Prostate gland (tissue), 2 donors: Measurements from ENCODE around the gene TMEM255A.

Source experiments
- POLR2A ChIP-seq: fragments of 450-650 bp; IDR thresholded peaks from one replicate; pipeline ENCODE4 v1.6.1; 2016; ENCODE audit warnings: antibody characterized with exemption, mild to moderate bottlenecking
- TF ChIP-seq, protein P1 (sequence below), 4 experiments: fragments of 200-600 bp in 2 of 4; fragments of 450-650 bp in 2 of 4; sonication (generic) in 2 of 4; IDR thresholded peaks; 1 replicate in 3 of 4; 2 replicates in 1 of 4; pipeline ENCODE4 v1.5.1; 2016 to 2019; ENCODE audit warnings: antibody characterized with exemption in 4 of 4, mild to moderate bottlenecking in 2 of 4, moderate library complexity in 2 of 4

DNA sequence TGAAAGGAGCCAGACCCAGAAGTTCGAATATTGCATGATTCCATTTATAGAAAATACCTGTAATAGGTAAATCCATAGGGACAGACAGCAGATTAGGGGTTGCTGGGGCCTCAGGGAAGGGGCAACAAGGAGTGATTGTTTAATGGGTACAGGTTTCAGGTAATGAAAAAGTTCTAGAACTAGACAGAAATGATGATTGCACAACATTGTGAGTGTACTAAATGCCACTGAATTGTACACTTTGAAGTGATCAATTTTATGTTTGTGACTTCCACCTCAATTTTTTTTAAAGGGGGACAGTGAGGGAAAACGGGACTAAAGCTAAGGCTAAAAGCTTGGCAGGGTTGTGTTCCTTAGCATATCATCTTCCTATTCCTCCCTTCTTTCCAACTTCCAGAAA lies 37.1 kb downstream of the TMEM255A start:
- no peak for TF ChIP-seq POLR2A
- TF ChIP-seq, protein P1, sequence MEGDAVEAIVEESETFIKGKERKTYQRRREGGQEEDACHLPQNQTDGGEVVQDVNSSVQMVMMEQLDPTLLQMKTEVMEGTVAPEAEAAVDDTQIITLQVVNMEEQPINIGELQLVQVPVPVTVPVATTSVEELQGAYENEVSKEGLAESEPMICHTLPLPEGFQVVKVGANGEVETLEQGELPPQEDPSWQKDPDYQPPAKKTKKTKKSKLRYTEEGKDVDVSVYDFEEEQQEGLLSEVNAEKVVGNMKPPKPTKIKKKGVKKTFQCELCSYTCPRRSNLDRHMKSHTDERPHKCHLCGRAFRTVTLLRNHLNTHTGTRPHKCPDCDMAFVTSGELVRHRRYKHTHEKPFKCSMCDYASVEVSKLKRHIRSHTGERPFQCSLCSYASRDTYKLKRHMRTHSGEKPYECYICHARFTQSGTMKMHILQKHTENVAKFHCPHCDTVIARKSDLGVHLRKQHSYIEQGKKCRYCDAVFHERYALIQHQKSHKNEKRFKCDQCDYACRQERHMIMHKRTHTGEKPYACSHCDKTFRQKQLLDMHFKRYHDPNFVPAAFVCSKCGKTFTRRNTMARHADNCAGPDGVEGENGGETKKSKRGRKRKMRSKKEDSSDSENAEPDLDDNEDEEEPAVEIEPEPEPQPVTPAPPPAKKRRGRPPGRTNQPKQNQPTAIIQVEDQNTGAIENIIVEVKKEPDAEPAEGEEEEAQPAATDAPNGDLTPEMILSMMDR (IDR thresholded peaks at IDR 0.05): no peak
